Astrocyte (in vitro differentiated cells and primary cell): ENCODE results near the gene NKIRAS2.

Experiments
- EZH2 ChIP-seq: IDR thresholded peaks from 2 replicates; pipeline ENCODE4 v1.6.1; 2012; ENCODE audit warnings: mild to moderate bottlenecking, low read length, inconsistent platforms; ENCODE audit not compliant: insufficient read depth
- TF ChIP-seq, protein P1 (sequence below): IDR thresholded peaks from 2 replicates; pipeline ENCODE4 v1.5.1; 2011; ENCODE audit warnings: low read depth, mild to moderate bottlenecking, inconsistent platforms, low read length, moderate library complexity; ENCODE audit not compliant: insufficient read depth

DNA sequence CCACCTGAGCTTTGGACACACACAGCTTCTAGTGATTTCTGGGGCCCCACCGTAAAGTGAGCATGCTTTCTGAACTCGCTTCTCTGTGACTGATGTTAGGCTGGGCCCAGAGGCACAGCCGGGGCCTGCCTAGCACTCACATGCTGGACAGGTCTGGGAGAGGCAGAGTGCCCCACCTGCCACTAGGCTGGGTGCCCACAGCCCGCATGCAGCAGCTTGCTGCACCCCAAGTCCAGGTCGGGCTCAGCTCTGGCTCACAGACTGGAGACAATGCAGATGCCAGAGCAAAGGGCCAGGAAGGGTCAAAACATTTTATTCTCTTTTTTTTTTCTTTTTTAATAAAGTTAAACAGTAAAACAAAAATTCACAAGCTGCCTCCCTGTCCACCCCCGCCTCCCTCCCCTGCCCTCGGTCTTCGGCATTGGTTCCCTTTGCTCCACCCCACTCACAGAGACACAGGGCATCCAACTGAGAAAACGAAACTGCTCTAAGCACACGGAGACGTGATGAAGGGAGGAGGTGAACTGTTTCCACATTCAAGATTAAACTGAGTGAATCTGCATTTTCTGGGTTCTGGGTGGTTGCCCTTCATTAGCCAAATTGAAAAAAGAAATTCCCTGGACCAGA is 43.6 kb upstream of the NKIRAS2 start:
- TF ChIP-seq, protein P1, sequence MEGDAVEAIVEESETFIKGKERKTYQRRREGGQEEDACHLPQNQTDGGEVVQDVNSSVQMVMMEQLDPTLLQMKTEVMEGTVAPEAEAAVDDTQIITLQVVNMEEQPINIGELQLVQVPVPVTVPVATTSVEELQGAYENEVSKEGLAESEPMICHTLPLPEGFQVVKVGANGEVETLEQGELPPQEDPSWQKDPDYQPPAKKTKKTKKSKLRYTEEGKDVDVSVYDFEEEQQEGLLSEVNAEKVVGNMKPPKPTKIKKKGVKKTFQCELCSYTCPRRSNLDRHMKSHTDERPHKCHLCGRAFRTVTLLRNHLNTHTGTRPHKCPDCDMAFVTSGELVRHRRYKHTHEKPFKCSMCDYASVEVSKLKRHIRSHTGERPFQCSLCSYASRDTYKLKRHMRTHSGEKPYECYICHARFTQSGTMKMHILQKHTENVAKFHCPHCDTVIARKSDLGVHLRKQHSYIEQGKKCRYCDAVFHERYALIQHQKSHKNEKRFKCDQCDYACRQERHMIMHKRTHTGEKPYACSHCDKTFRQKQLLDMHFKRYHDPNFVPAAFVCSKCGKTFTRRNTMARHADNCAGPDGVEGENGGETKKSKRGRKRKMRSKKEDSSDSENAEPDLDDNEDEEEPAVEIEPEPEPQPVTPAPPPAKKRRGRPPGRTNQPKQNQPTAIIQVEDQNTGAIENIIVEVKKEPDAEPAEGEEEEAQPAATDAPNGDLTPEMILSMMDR: no peak
- no peak for TF ChIP-seq EZH2
